GM18907 (cell line): ENCODE results near the gene SUPT20HL2.
"Not testable (repeated sequence)": the region's sequence is repeated elsewhere in the genome, so short reads cannot be mapped to it uniquely, and the experiment has no call there.

Experiments used
- ATAC-seq: cut with Tn5 transposase; IDR thresholded peaks from one replicate; pipeline ENCODE4 v1.9.1; 2021; ENCODE audit warnings: mild to moderate bottlenecking, moderate library complexity; ENCODE audit not compliant: unreplicated experiment

SUPT20HL2 gene

GRCh38 chrX:24314019-24314635, at the start of gene SUPT20HL2:
SUPT20HL2 (minus strand) TSS chrX:24314069; CDS start chrX:24313315, 754 bp downstream.
- no peak for ATAC-seq

- ATAC-seq = not testable (repeated sequence)
Measured at GRCh38 chrX:24362089-24362745, 48.3 kb upstream of the SUPT20HL2 start.

GRCh38 chrX:24360272-24360671, 46.4 kb upstream of the SUPT20HL2 start, which contains the start of gene SUPT20HL1:
SUPT20HL1 (plus strand) TSS chrX:24360639; CDS start chrX:24362761, 2,122 bp downstream.
- ATAC-seq = no peak

GRCh38 chrX:24357106-24357505, 43.2 kb upstream of the SUPT20HL2 start:
- no peak for ATAC-seq

- ATAC-seq = no peak
Measured at GRCh38 chrX:24355095-24355494, 41.2 kb upstream of the SUPT20HL2 start.

- no peak for ATAC-seq
Measured at GRCh38 chrX:24350217-24350616, 36.3 kb upstream of the SUPT20HL2 start.

- ATAC-seq = no peak
Measured at GRCh38 chrX:24347881-24348280, 34.0 kb upstream of the SUPT20HL2 start.

GRCh38 chrX:24343719-24344118, 29.9 kb upstream of the SUPT20HL2 start:
- peak; percentile 79 for ATAC-seq

GRCh38 chrX:24341795-24342194, 27.9 kb upstream of the SUPT20HL2 start:
- ATAC-seq = no peak

- no peak for ATAC-seq
Measured at GRCh38 chrX:24340501-24340900, 26.6 kb upstream of the SUPT20HL2 start.

GRCh38 chrX:24339911-24340310, 26.0 kb upstream of the SUPT20HL2 start:
- no peak for ATAC-seq

- no peak for ATAC-seq
Measured at GRCh38 chrX:24335871-24336270, 22.0 kb upstream of the SUPT20HL2 start.

GRCh38 chrX:24334461-24334860, 20.6 kb upstream of the SUPT20HL2 start:
- ATAC-seq = no peak

GRCh38 chrX:24333371-24333770, 19.5 kb upstream of the SUPT20HL2 start:
- no peak for ATAC-seq

GRCh38 chrX:24332878-24333277, 19.0 kb upstream of the SUPT20HL2 start:
- no peak for ATAC-seq

- ATAC-seq = no peak
Measured at GRCh38 chrX:24325231-24325630, 11.4 kb upstream of the SUPT20HL2 start.

GRCh38 chrX:24321741-24322395, 8.0 kb upstream of the SUPT20HL2 start:
- ATAC-seq = no peak

GRCh38 chrX:24317567-24317966, 3.7 kb upstream of the SUPT20HL2 start:
- no peak for ATAC-seq

GRCh38 chrX:24316111-24316510, 2.2 kb upstream of the SUPT20HL2 start:
- ATAC-seq = no peak

GRCh38 chrX:24312249-24312607, 1.6 kb downstream of the SUPT20HL2 start:
- not testable (repeated sequence) for ATAC-seq

GRCh38 chrX:24311507-24312248, 2.2 kb downstream of the SUPT20HL2 start:
- not testable (repeated sequence) for ATAC-seq
